GM19351 (cell line): ENCODE measurements around the gene UTP11.

Source experiments
- ATAC-seq: cut with Tn5 transposase; IDR thresholded peaks from one replicate; pipeline ENCODE4 v1.9.1; 2021; ENCODE audit warnings: mild to moderate bottlenecking, moderate library complexity; ENCODE audit not compliant: unreplicated experiment

UTP11 gene

DNA sequence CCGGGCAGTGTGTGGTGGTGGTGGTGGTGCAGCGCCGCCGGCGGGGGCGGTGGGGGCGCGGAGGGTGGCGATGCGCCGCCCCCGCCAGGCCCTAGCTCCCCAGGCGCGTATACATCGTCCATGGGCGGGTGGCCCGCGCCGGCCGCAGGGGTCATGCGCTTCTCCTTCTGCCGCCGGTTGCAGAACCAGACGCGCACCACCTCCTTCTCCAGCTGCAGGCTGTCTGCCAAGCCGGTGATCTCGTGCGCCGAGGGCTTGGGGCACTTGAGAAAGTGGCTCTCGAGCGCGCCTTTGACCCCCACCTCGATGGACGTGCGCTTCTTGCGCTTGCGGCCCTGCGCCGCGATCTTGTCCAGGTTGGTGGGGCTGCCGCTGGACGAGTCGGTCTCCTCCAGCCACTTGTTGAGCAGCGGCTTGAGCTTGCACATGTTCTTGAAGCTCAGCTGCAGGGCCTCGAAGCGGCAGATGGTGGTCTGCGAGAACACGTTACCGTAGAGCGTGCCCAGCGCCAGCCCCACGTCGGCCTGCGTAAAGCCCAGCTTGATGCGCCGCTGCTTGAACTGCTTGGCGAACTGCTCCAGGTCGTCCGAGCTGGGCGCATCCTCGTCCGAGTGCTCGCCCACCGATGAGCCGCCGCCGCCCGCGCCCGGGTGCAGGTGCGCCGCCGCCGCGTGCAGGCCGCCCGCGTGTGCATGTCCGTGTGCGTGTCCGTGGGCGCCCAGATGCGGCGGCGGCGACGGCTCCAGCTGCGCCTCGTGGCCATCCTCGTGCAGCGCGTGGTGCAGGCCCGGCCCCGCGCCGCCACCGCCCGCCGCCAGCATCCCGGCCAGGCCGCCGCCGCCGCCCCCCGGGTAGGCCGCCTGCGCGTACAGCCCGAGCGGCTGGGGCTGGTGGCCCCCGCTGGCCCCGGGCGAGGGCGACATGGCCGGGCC, 33.1 kb downstream of the UTP11 start:
- no peak for ATAC-seq

- no peak for ATAC-seq
These were observed 33.9 kb downstream of the UTP11 start, which contains the start of gene POU3F1 for GRCh38 chr1:38046333-38046883. Gene POU3F1, minus strand, starts transcription at chr1:38046793. Its CDS starts 50 bp downstream, at chr1:38046743.

GRCh38 chr1:38046884-38047602, 34.5 kb downstream of the UTP11 start:
- ATAC-seq: peak; percentile 62

DNA sequence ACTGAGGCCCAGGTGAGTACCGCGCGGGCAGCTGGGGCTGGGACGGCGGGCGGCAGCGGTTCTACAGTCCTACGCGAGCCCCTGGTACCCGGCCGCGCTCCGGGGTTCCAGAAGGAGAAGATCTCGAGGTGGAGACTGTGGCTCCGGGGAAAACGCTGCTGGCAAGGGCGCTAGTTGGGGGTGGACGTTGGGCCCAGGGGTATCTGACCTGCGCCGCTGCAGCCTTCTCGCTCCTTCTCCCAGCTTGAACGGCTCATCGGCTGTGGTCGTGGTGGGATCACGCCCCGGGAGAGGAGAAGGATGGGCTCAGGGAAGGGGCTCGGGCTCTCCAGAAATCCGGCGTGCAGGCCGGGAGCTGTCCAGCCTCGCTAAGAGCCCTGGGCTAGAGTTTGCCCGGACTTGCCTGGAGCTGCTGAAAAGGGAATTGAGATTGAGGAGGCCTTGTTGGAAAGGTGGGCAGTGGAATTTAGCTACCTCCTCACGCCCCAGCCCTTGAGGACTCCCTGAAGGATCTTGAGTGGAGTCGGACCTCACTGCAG, 35.1 kb downstream of the UTP11 start:
- ATAC-seq: no peak

DNA sequence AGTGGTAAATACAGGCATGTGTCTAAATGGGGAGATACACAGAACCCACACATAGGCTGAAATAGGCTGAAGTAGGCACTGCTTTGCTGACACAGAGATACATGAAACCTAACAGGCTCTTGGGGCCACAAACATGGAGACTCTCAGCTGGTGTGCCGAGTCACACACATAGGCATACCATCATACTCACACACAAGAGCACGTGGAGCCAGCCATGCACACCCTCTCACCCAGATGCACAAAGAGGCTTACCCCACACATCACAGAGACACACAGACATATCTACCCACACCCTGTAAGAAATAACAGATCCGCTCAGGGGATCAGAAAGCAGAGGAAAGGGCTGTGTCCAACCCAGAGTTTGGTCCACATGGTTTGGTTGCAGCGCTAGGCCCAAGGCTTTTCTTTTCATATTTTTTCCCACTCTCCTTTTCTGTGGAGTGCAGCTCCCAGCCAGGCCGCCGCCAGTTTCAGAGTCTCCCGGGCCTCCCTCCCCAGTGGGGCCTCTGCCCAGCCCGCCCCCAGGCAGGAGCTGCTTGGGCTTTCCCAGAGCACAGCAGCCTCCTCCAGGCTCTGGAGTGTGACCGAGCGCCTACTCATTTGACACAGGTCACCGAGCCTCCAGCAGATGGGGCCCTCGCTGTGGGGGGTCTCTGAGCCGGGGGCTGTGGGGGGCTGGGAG, 38.0 kb downstream of the UTP11 start:
- ATAC-seq: no peak

DNA sequence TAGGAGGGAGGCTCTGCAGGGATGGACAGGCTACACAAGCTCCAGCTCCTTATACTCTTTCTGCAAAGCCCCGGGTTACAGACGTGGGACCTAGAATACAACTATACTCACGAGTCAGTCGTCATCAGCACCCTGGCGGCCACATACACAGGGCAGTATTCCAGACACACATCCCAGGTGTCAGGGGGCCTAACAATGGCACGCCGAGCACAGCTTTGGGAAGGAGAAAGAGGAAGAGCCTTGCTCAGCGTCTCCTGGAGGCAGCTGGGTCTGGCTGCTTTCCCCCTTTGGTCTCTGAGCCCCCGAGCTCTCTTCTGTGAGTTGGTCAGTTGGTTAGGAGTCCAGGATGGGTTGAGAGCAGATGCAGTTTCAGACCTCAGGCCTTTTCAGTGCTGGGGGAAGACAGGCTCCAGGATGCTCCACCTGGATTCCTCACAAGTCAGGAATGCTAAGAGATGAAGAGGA, 38.6 kb downstream of the UTP11 start:
- no peak for ATAC-seq

- peak; percentile 58 for ATAC-seq
These were observed 40.3 kb downstream of the UTP11 start for GRCh38 chr1:38052750-38053415.

GRCh38 chr1:38053416-38054091, 41.0 kb downstream of the UTP11 start:
- ATAC-seq: no peak

GRCh38 chr1:38055398-38055797, 42.9 kb downstream of the UTP11 start:
- no peak for ATAC-seq

DNA sequence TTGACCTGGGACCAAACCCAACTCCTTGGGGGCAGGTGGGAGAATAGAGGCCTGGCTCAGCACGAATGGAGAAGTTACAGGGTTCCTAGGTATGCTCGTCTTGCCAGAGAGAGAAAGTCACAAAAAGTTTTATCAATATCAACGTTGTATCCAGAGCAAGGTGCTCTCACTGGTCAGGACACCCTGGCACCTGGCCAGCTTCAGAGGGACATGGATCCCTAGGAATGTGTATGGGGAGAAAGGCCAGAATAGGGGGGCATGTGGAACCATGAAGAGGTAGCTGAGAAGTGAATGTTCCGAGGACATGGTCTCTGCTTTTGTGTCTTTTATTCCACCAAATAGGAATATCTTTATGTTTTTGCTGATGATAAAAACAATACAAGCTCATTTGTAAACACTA, 43.4 kb downstream of the UTP11 start:
- no peak for ATAC-seq

DNA sequence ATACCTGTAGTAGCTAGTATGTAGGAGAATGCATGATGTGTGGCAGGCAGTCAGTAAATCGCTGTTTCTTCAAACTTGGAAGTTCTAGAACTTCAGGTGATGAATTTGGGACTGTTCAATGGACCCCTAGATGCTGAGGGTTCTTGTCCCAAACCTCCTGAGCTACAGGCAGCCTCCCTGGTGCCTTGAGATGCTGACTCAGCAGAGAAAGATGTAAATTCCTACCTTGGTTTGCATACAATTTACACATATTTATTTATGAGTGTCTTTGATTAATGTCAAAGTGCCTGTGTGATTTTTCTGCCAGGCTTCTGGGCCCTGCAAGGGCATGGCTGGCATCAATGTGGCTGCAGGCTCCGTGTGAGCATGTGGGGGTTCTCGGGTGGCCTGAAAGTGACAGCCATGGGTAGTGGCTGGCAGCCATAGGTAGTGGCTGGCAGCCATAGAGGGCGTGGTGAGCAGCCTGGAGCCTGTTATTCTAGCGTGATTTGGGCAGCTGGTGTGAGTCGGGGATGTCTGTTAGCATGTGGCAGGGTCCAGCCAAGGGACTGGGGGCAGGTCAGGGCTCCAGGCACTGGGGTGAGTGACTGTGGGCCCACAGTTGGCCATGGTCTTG, 47.2 kb downstream of the UTP11 start:
- ATAC-seq: no peak

DNA sequence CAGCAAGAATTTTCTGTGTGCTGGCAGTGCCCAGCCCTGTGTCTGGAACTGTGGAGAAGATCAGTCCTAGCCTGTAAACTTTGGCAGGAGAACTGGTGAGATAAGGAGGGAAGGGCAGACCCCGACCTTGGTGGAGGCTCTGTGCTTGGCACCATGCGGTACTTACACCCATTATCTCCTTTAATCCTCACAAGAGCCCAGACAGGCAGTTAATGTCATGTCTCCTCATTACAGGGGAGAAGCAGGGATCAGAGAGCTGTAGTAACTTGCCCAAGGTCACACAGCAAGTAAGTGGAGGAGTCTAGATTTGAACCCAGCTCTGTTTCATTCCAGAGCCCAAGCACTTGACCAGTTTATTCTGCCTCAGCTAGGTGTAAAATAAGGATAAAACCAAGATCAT, 48.0 kb downstream of the UTP11 start:
- no peak for ATAC-seq

DNA sequence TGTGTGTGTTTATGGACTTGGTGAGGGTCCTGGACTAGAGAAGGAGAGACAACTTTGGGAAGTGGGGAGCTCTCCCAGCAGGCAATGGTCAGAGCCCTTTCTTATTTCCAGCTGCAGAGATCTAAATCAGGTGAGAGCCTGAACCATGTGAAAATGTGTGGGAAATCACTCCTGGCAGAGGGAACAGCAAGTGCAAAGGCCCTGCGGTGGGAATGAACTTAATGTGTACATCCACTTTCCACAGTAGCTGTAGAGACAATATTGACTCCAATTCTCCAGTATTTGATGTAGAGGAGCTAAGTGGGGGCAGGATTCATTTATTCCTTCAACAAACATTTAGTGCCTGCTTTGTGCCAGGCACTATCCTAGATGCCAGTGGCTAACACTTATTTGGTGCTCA, 48.8 kb downstream of the UTP11 start:
- no peak for ATAC-seq

DNA sequence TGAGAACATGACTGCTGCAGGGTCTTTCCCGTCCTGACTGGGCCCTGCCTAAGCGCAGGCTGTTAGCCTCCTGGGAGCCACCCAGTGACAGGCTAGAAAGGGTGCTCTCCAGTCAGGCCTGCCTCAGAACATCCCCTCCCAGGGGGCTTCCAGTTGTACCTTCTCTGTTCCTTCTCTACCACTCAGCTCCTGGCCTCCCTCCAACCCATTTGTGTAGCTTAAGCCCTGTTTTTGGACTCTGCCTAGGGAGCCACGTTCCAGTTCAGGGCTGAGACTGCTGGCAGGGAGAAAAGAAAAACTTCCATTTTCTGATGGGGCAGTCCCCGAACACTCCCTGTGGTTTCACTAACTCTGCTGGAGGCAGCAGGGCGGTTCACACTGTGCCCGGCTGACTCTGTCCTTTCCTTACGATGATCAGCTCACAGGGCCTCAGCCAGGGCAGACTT, 49.4 kb downstream of the UTP11 start:
- ATAC-seq: no peak

- no peak for ATAC-seq
These were observed 50.1 kb downstream of the UTP11 start for GRCh38 chr1:38062361-38063288.

DNA sequence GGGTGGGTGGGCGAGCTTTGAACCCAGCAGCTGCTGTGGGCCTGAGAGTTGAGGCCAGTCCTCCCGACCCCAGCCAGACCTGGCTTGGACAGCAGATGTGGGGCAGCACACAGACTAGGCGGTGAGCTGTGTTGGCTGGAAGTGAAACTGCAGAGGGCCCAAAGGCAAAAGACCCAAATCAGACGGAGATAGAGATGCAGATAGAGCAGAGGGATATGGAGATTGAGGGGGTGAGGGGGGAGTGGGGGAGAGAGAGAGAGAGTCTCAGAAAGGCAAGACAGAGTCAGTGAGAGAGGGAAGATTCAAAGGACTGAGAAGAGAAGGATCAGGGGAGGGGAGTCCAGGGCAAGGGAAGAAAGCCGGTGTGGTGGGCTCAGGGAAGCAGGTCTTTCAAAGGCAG, 51.1 kb downstream of the UTP11 start:
- ATAC-seq: no peak

- ATAC-seq: no peak
These were observed 51.8 kb downstream of the UTP11 start for GRCh38 chr1:38064197-38064903.
